HepG2 (cell line): ENCODE measurements around the gene GTF2H4. TPM values are rescaled to one million over a fixed set of nuclear protein-coding genes. Genes with fewer than 3 reads are reported as not detected.

ENCODE experiments used
- ATAC-seq: fragments of 200-7000 bp; cut with Tn5 transposase; 3 replicates; pipeline ENCODE4 v1.9.1; 2020; ENCODE audit warnings: mild to moderate bottlenecking, moderate library complexity
- BruUV-seq: library from RNA; stranded (reverse); fragments of 400-500 nt; replicated peaks from 2 replicates; lab custom pipeline; 2021; lab: Mats Ljungman, UMichigan
- CTCF ChIA-PET: fragments of 300-600 bp; formaldehyde crosslinking; extraction: SDS; loops from one replicate; lab custom pipeline; 2021; ENCODE audit warnings: low total read pairs, inconsistent platforms, low intra/inter-chr PET ratio; lab: Yijun Ruan, JAX
- POLR2A ChIA-PET: fragments of 350-600 bp; sonication (Branson Sonifier 250); formaldehyde crosslinking; loops from one replicate; lab custom pipeline; 2020; ENCODE audit warnings: antibody characterized with exemption, inconsistent platforms; lab: Yijun Ruan, JAX
- DNase-seq: peaks from one replicate; pipeline ENCODE4 v3.0.0-alpha.2; 2015; ENCODE audit warnings: low spot score
- FAIRE-seq: peaks from 3 replicates; lab custom pipeline; 2011; peaks lifted over from hg19 to GRCh38; lab: Jason Lieb, UNC
- H2AFZ ChIP-seq: one replicate; pipeline ENCODE4 v1.6.1; 2011; ENCODE audit warnings: low read length, inconsistent platforms
- H3K27ac ChIP-seq: fragments of 300-600 bp; 3 replicates; pipeline ENCODE4 v1.8.0; 2011; ENCODE audit warnings: mixed run types, mild to moderate bottlenecking, mixed read lengths, low read length, inconsistent platforms; ENCODE audit not compliant: insufficient read depth; ENCODE audit errors: extremely low read length
- H3K27me3 ChIP-seq, 2 experiments: fragments of 200-600 bp in 1 of 2; 2 replicates in 1 of 2; 3 replicates in 1 of 2; pipeline versions ENCODE4 v1.6.0 to v1.8.0; 2011; ENCODE audit warnings: low read length in 2 of 2, mild to moderate bottlenecking in 2 of 2, moderate library complexity in 2 of 2, inconsistent platforms in 1 of 2; ENCODE audit not compliant: insufficient read depth in 2 of 2, control insufficient read depth in 1 of 2
- H3K36me3 ChIP-seq, 2 experiments: fragments of 200-600 bp in 1 of 2; replicated peaks in 1 of 2; 2 replicates in 1 of 2; 3 replicates in 1 of 2; pipeline versions ENCODE4 v1.5.1 to v1.8.0; 2011; ENCODE audit warnings: low read length in 2 of 2, inconsistent platforms in 1 of 2; ENCODE audit not compliant: insufficient read depth in 2 of 2, control insufficient read depth in 1 of 2
- H3K4me1 ChIP-seq: 2 replicates; pipeline ENCODE4 v1.5.1; 2012; ENCODE audit warnings: low read length, inconsistent platforms; ENCODE audit not compliant: insufficient read depth
- H3K4me2 ChIP-seq: 2 replicates; pipeline ENCODE4 v1.6.0; 2011; ENCODE audit warnings: low read depth, low read length, inconsistent platforms
- H3K4me3 ChIP-seq, 3 experiments: fragments of 200-600 bp in 1 of 3; sonication (generic), shearing (Covaris generic) in 1 of 3; replicated peaks in 1 of 3; 2 replicates each; pipeline ENCODE4 v1.5.1; 2011 to 2016; ENCODE audit warnings: low read length in 3 of 3, inconsistent platforms in 2 of 3, low read depth in 2 of 3, mild to moderate bottlenecking in 2 of 3, control low read depth in 1 of 3, mixed read lengths in 1 of 3; ENCODE audit not compliant: insufficient read depth in 1 of 3
- H3K79me2 ChIP-seq: one replicate; pipeline ENCODE4 v1.6.1; 2011; ENCODE audit warnings: low read length, inconsistent platforms; ENCODE audit not compliant: insufficient read depth
- H3K9ac ChIP-seq: 2 replicates; pipeline ENCODE4 v1.6.0; 2011; ENCODE audit warnings: mild to moderate bottlenecking, low read depth, low read length, inconsistent platforms; ENCODE audit not compliant: insufficient read depth
- H3K9me3 ChIP-seq: 2 replicates; pipeline ENCODE4 v1.5.1; 2012; ENCODE audit warnings: mild to moderate bottlenecking, low read length
- H4K20me1 ChIP-seq: 2 replicates; pipeline ENCODE4 v1.6.0; 2011; ENCODE audit warnings: inconsistent platforms, mild to moderate bottlenecking, low read length, moderate library complexity; ENCODE audit not compliant: insufficient read depth
- CBX1 ChIP-seq: IDR thresholded peaks from one replicate; pipeline ENCODE4 v1.6.1; 2016; ENCODE audit warnings: antibody characterized with exemption, low read depth
- CHD2 ChIP-seq: IDR thresholded peaks from 2 replicates; pipeline ENCODE4 v1.6.1; 2011; ENCODE audit warnings: low read depth, low read length, improper control_type of control experiment
- ELF4 ChIP-seq: sonication (generic); formaldehyde crosslinking; IDR thresholded peaks from 2 replicates; pipeline ENCODE4 v1.5.0; 2020; ENCODE audit warnings: missing genetic modification reagents, mild to moderate bottlenecking, moderate library complexity, borderline replicate concordance
- GABPA ChIP-seq, 2 experiments: IDR thresholded peaks; 2 replicates each; pipeline ENCODE4 v1.6.1; 2011 to 2016; ENCODE audit warnings: low read depth in 2 of 2, low read length in 1 of 2, missing biosample characterization in 1 of 2, missing genetic modification characterization in 1 of 2
- GATAD2A ChIP-seq: IDR thresholded peaks from 2 replicates; pipeline ENCODE4 v1.6.1; 2016
- HNRNPK ChIP-seq: fragments of 200-400 bp; formaldehyde crosslinking; IDR thresholded peaks from 2 replicates; pipeline ENCODE4 v1.6.1; 2018; ENCODE audit warnings: low read length, low read depth, moderate library complexity, mild to moderate bottlenecking; ENCODE audit not compliant: poor library complexity, severe bottlenecking
- PRMT3 ChIP-seq: sonication (generic); formaldehyde crosslinking; IDR thresholded peaks from 2 replicates; pipeline ENCODE4 v1.8.1; 2022; ENCODE audit warnings: low read depth, mild to moderate bottlenecking, moderate library complexity, missing genetic modification reagents, borderline replicate concordance
- RBM39 ChIP-seq: fragments of 200-400 bp; formaldehyde crosslinking; IDR thresholded peaks from one replicate; pipeline ENCODE4 v1.6.1; 2018; ENCODE audit warnings: antibody characterized with exemption, mild to moderate bottlenecking, low read depth, low read length; ENCODE audit not compliant: poor library complexity, severe bottlenecking
- ZKSCAN5 ChIP-seq: sonication (generic); formaldehyde crosslinking; IDR thresholded peaks from 2 replicates; pipeline ENCODE4 v1.5.1; 2020; ENCODE audit warnings: mild to moderate bottlenecking, missing genetic modification reagents
- ZNF10 ChIP-seq: sonication (generic); formaldehyde crosslinking; IDR thresholded peaks from 2 replicates; pipeline ENCODE4 v1.4.0; 2020; ENCODE audit warnings: mild to moderate bottlenecking, low read depth, missing genetic modification reagents, borderline replicate concordance
- ZNF549 ChIP-seq: sonication (generic); formaldehyde crosslinking; IDR thresholded peaks from 2 replicates; pipeline ENCODE4 v1.5.0; 2020; ENCODE audit warnings: missing genetic modification reagents
- ZNF619 ChIP-seq: sonication (generic); formaldehyde crosslinking; IDR thresholded peaks from 2 replicates; pipeline ENCODE4 v1.4.0; 2020; ENCODE audit warnings: mild to moderate bottlenecking, missing genetic modification reagents
- ZNF670 ChIP-seq: sonication (generic); formaldehyde crosslinking; IDR thresholded peaks from 2 replicates; pipeline ENCODE4 v1.8.0; 2022; ENCODE audit warnings: mild to moderate bottlenecking, missing genetic modification reagents, borderline replicate concordance
- ZNF746 ChIP-seq: sonication (generic); formaldehyde crosslinking; IDR thresholded peaks from 2 replicates; pipeline ENCODE4 v1.8.0; 2022; ENCODE audit warnings: mild to moderate bottlenecking, missing genetic modification reagents
- ZNF891 ChIP-seq: sonication (generic); formaldehyde crosslinking; IDR thresholded peaks from 2 replicates; pipeline ENCODE4 v1.5.0; 2020; ENCODE audit warnings: mild to moderate bottlenecking, missing genetic modification reagents
- ZSCAN31 ChIP-seq: sonication (generic); formaldehyde crosslinking; IDR thresholded peaks from 2 replicates; pipeline ENCODE4 v1.5.0; 2020; ENCODE audit warnings: low read depth, mild to moderate bottlenecking, missing genetic modification reagents
- WGBS: methylation state at CpG from one replicate; pipeline ENCODE4 v1.1.6; 2017; ENCODE audit warnings: low lambda C conversion rate; 5-methylcytosine and 5-hydroxymethylcytosine counted together
- in situ Hi-C: cut with HindIII; loops from 2 replicates; pipeline ENCODE4 v1.10.0; 2017; ENCODE audit warnings: low pct_unique_long_range_greater_than_20kb; ENCODE audit not compliant: extremely low pct_ligation_motif_present
- intact Hi-C: fragments of 100-400 bp; cut with micrococcal nuclease; formaldehyde crosslinking; loops from one replicate; pipeline ENCODE4 v1.10.0; 2022; ENCODE audit not compliant: unreplicated experiment
- polyA plus RNA-seq, 8 experiments: library from polyadenylated mRNA; depleted of rRNA in 3 of 8; stranded (reverse) in 7 of 8; unstranded in 1 of 8; fragments of >200 nt; fragmentation: Illumina TruSeq in 4 of 8; extraction: Trizol in 4 of 8; gene quantifications; 2 replicates each; pipeline versions ENCODE4 v1.2.1 to v1.2.3, GENCODE V29; 2011 to 2016; ENCODE audit warnings: low read depth in 4 of 8, missing spikeins in 1 of 8, mixed read lengths in 1 of 8; ENCODE audit not compliant: insufficient read depth in 1 of 8
- total RNA-seq, 5 experiments: library from RNA; depleted of rRNA; stranded (reverse); fragments of >200 nt; fragmentation: Illumina TruSeq; extraction: Trizol; gene quantifications; 2 replicates each; pipeline ENCODE4 v1.2.3, GENCODE V29; 2016; ENCODE audit warnings: low read depth in 1 of 5
- TF ChIP-seq, protein P1 (sequence below): fragments of 450-650 bp; IDR thresholded peaks from 2 replicates; pipeline ENCODE4 v1.6.1; 2016

Gene GTF2H4
- total and polyA plus RNA-seq, 2 of the 13 experiments (the other 11 are each of a cell fraction or from before 2014, with no cell fraction given): 15.9 to 49.3 TPM

GRCh38 chr6:30935018-30935417 lies 27.0 kb downstream of the GTF2H4 start:
- 0% methylated on average over 3 of the region's 3 CpGs for WGBS
- intact Hi-C loops (no loop called here), in situ Hi-C loops (no loop called here)
- ChIA-PET POLR2A (no interaction called here), CTCF (no interaction called here)
- peaks cover 1% of the 10 kb centered on the region; the same call in 1 of the 2 replicates for H3K4me1 ChIP-seq
- peaks cover 4 to 49% of the 10 kb centered on the region in 2 experiments; a peak in 3 of 5 replicates for H3K27me3 ChIP-seq
- no peaks in the 10 kb centered on the region for H3K9me3 ChIP-seq
- no peak overlapping the region for H3K4me3 ChIP-seq
- no peak overlapping the region for H3K4me2 ChIP-seq
- no peaks in the 10 kb centered on the region for H3K36me3 ChIP-seq
- H2AFZ ChIP-seq: no peak overlapping the region
- no TSS peak for BruUV-seq
- FAIRE-seq (no peak), ATAC-seq (no peak), DNase-seq (no peak)
- no peaks in the 10 kb centered on the region for H3K79me2 ChIP-seq
- no peak overlapping the region for H3K9ac ChIP-seq
- TF ChIP-seq ZKSCAN5 (no peak), ZNF746 (CRISPR knock-in tag) (no peak), ZNF891 (no peak), GATAD2A (CRISPR knock-in tag) (no peak), CBX1 (no peak), ZNF10 (CRISPR knock-in tag) (no peak), GABPA (IDR thresholded peaks at IDR 0.05; ENCODE audit: low read depth, low read length) (no peak), GABPA (CRISPR knock-in tag; IDR thresholded peaks at IDR 0.05; ENCODE audit: low read depth) (no peak), ZNF670 (CRISPR knock-in tag) (no peak), PRMT3 (CRISPR knock-in tag) (no peak), ELF4 (no peak), ZNF619 (CRISPR knock-in tag) (no peak), RBM39 (no peak), CHD2 (no peak), HNRNPK (no peak), ZSCAN31 (CRISPR knock-in tag) (no peak), ZNF549 (CRISPR knock-in tag) (no peak)
- TF ChIP-seq, protein P1, sequence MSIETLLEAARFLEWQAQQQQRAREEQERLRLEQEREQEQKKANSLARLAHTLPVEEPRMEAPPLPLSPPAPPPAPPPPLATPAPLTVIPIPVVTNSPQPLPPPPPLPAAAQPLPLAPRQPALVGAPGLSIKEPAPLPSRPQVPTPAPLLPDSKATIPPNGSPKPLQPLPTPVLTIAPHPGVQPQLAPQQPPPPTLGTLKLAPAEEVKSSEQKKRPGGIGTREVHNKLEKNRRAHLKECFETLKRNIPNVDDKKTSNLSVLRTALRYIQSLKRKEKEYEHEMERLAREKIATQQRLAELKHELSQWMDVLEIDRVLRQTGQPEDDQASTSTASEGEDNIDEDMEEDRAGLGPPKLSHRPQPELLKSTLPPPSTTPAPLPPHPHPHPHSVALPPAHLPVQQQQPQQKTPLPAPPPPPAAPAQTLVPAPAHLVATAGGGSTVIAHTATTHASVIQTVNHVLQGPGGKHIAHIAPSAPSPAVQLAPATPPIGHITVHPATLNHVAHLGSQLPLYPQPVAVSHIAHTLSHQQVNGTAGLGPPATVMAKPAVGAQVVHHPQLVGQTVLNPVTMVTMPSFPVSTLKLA: no peak
- H3K27ac ChIP-seq: no peak overlapping the region
- H4K20me1 ChIP-seq: no peaks in the 10 kb centered on the region
